Stomach (tissue), 9 donors: ENCODE data around the gene ABL1. TPM values are rescaled to one million over a fixed set of nuclear protein-coding genes. Genes with fewer than 3 reads are reported as not detected.

ENCODE experiments used
- DNase-seq, 2 donors: peaks; one replicate each; pipeline versions ENCODE4 v3.0.0 to v3.0.0-alpha.2; 2013 to 2019
- H3K27ac ChIP-seq, 5 donors: fragments of 200-600 bp in 4 of 5; sonication (generic) in 4 of 5; one replicate each; pipeline ENCODE4 v1.5.1; 2013 to 2019; ENCODE audit warnings: mild to moderate bottlenecking in 1 of 5, moderate library complexity in 1 of 5
- H3K27me3 ChIP-seq, 3 donors: fragments of 200-600 bp; sonication (generic); one replicate each; pipeline ENCODE4 v1.5.1; 2017 to 2019; ENCODE audit warnings: mixed run types in 1 of 3
- H3K36me3 ChIP-seq, 4 donors: fragments of 200-600 bp; sonication (generic); 1 replicate in 3 of 4; 2 replicates in 1 of 4; pipeline ENCODE4 v1.5.1; 2016 to 2019
- H3K4me1 ChIP-seq, 4 donors: fragments of 200-600 bp; sonication (generic); one replicate each; pipeline ENCODE4 v1.5.1; 2016 to 2019
- H3K4me3 ChIP-seq, 4 donors: fragments of 200-600 bp; sonication (generic) in 3 of 4; one replicate each; pipeline ENCODE4 v1.5.1; 2016 to 2019; ENCODE audit warnings: mild to moderate bottlenecking in 1 of 4
- H3K9me3 ChIP-seq, 4 donors: fragments of 200-600 bp; sonication (generic); one replicate each; pipeline ENCODE4 v1.5.1; 2016 to 2019
- EP300 ChIP-seq: sonication (generic); formaldehyde crosslinking; IDR thresholded peaks from one replicate; pipeline ENCODE4 v1.6.1; 2017; ENCODE audit warnings: antibody characterized with exemption
- POLR2A ChIP-seq, 4 donors: fragments of 450-650 bp; IDR thresholded peaks; one replicate each; pipeline ENCODE4 v1.6.1; 2016; ENCODE audit warnings: antibody characterized with exemption in 4 of 4, control low read depth in 2 of 4, mild to moderate bottlenecking in 1 of 4, moderate library complexity in 1 of 4
- POLR2AphosphoS5 ChIP-seq, 3 donors: sonication (generic); formaldehyde crosslinking; IDR thresholded peaks; one replicate each; pipeline ENCODE4 v1.6.1; 2016; ENCODE audit warnings: antibody characterized with exemption in 3 of 3
- WGBS, 5 donors: extraction: QIAGEN DNeasy Blood & Tissue Kit in 3 of 5; methylation state at CpG; one replicate each; pipeline versions ENCODE4 v1.1.5 to v1.1.7; 2013 to 2018; 5-methylcytosine and 5-hydroxymethylcytosine counted together
- intact Hi-C: fragments of 100-400 bp; cut with DNase I; formaldehyde crosslinking; loops from one replicate; pipeline ENCODE4 v1.15.1; 2023; ENCODE audit warnings: low total_unique reads
- polyA plus RNA-seq, 3 donors: library from polyadenylated mRNA; stranded (reverse); fragments of 200-250 nt; gene quantifications; one replicate each; pipeline ENCODE4 v1.2.3, GENCODE V29; 2013
- total RNA-seq, 5 donors: library from RNA; depleted of rRNA; stranded (reverse); fragments of >200 nt; gene quantifications; one replicate each; pipeline versions ENCODE4 v1.1.0 to v1.2.3, GENCODE V29; 2014 to 2016
- TF ChIP-seq, protein P1 (sequence below), 7 experiments: fragments of 450-650 bp in 4 of 7; fragments of 200-600 bp in 3 of 7; sonication (generic) in 3 of 7; IDR thresholded peaks; one replicate each; pipeline ENCODE4 v1.5.1; 2016 to 2019; ENCODE audit warnings: antibody characterized with exemption in 7 of 7, control low read depth in 2 of 7, mild to moderate bottlenecking in 1 of 7
- donor health status: healthy with polysubstance abuse.
- donor health status: Bipolar disorder and iron deficiency.
- donor health status: healthy.

The ABL1 gene
- total and polyA plus RNA-seq, 8 donors: 19.0 to 95.9 (median 43.8) TPM

DNA sequence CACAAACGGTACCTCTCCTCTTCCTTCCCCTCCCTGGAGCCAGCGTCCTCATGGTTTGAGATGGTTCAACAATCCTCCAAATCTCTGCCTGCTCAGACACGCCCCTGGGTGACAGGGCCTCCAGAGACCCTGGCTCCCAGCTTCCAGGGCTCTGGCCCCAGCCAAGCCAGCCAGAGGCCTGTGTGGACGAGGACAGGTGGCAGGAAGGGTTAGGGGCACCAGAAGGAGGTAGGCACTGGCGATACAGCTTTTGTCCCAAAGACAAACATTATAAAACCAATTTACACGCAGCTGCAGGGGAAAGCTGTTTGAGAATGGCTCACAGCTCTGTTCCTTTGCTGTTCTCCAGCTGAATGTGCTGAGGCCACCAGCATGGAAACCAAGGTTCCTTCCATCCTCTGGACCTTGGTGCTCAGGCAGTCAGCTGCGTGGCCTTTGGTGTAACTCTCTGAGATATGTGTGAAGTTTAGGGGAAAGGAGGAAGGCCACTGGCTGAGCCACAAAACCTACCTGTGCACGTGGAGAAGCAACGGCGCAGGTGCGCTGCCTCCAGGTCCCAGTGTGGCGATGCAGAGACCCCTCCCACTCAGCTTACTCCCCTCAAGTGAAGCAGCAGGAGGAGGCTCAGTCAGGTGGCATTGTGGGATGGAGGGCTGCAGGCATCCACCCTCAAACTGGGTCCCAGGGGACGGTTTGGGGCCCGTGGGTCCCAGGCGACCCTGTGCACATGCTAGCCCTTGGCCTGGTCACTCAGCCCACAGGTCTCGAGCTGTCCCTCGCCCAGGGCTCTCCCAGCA, 65.8 kb downstream of the ABL1 start:
- Histone ChIP-seq H3K4me3 (no peak overlapping the region), H3K9me3 (no peaks in the 10 kb centered on the region), H3K36me3 (no peaks in the 10 kb centered on the region), H3K27me3 (peaks cover 0 to 83% (median 48%) of the 10 kb centered on the region in 3 donors), H3K27ac (no peak overlapping the region), H3K4me1 (peaks cover 0 to 24% (median 5%) of the 10 kb centered on the region in 4 donors)
- 61 to 69% (median 63%) methylated on average over 11 to 17 of the region's 17 CpGs for WGBS, 5 donors
- TF ChIP-seq EP300 (no peak), POLR2A (IDR thresholded peaks at IDR 0.05) (no peak), POLR2AphosphoS5 (IDR thresholded peaks at IDR 0.05) (no peak)
- TF ChIP-seq, protein P1, sequence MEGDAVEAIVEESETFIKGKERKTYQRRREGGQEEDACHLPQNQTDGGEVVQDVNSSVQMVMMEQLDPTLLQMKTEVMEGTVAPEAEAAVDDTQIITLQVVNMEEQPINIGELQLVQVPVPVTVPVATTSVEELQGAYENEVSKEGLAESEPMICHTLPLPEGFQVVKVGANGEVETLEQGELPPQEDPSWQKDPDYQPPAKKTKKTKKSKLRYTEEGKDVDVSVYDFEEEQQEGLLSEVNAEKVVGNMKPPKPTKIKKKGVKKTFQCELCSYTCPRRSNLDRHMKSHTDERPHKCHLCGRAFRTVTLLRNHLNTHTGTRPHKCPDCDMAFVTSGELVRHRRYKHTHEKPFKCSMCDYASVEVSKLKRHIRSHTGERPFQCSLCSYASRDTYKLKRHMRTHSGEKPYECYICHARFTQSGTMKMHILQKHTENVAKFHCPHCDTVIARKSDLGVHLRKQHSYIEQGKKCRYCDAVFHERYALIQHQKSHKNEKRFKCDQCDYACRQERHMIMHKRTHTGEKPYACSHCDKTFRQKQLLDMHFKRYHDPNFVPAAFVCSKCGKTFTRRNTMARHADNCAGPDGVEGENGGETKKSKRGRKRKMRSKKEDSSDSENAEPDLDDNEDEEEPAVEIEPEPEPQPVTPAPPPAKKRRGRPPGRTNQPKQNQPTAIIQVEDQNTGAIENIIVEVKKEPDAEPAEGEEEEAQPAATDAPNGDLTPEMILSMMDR (IDR thresholded peaks at IDR 0.05): no peak
- intact Hi-C loops: no loop called here
- no peak for DNase-seq

DNA sequence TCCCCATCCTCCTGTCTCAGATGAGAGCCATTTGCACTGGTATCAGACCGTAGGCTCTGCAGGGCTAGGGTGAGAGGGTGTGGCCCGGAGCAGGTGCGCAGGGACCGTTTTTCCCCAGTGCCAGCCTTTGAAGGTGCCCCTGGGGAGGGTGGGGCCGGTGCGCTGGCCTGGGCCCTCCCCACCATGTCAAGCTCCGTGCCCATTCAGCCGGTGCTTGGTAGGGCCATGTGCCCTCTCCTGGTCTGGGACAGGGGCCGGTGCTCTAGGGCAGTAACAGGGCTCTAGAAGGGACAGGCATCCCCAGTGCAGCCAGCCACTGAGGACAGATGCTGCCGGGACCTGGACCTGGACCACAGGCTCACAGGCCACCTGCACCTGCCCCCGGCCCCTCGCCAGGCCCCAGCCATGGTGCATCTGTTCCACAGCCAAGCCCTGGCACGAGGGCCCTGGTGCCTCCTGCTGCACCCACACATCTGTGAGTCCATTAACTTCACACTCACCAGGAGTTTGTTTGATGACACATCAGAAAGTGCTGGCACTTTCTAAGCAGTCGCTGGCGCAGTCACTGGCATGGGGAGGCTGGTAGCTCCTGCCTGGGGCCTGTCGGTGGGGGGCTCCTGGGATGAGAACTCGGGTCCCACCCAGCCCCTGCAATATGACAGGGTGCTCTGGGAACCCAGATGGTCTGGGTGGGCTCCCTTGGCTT, 66.6 kb downstream of the ABL1 start:
- Histone ChIP-seq H3K36me3 (no peaks in the 10 kb centered on the region), H3K4me3 (no peak overlapping the region), H3K27ac (no peak overlapping the region), H3K4me1 (peaks cover 0 to 16% (median 4%) of the 10 kb centered on the region in 4 donors), H3K9me3 (no peaks in the 10 kb centered on the region), H3K27me3 (peaks cover 0 to 89% (median 48%) of the 10 kb centered on the region in 3 donors)
- no peak for TF ChIP-seq POLR2A (IDR thresholded peaks at IDR 0.05)
- TF ChIP-seq, protein P1 (IDR thresholded peaks at IDR 0.05): no peak
- TF ChIP-seq EP300: no peak
- no peak for TF ChIP-seq POLR2AphosphoS5 (IDR thresholded peaks at IDR 0.05)
- intact Hi-C loops: no loop called here
- WGBS, 5 donors: 65 to 77% (median 68%) methylated on average over 6 to 17 of the region's 17 CpGs
- no peak for DNase-seq

DNA sequence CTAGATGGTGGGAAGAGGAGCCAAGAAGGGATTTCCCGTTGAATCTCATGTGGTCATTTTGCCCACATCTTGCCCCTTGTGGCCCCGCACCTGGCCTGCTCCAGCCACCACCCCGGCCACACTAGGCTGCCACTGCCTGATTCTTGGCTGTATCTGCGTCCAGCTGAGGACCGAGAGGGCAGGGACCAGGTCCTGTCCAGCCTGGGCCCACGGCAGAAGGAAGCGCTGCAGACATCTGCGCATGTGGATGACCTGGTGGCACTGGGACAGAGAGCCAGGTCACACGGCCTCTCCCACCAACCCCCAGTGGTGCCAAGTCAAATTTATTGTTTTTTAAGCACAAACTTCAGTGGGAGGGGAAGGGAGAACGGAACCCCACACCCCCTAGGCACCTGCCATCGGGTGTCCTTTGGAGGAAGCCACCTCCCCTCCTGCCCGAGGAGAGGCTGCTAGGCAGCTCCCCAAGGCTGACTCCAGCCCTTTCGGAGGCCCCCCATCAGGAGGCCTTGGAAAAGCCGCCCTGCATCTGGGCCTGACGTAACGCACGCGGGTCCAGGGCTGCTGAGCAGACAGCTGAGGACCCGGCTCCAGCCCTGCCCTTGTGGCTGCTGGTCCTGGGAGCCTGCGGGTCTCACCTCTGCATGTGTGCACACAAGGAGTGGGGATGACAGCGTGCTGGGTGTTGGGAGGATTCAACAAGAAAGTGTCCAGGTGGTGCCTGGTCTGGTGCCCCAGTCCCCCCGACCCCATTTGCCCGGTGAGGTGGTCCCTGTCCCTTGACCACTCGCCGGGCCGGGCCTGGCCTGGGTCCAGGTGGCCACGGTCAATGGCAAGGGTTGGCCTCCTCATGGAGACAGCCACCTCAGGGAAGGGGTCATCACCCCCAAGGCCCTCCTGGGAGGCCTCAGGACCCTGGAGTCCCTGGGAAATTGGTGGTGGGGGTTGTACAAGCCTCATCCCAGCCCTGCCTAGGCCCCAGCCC, 67.4 kb downstream of the ABL1 start:
- peaks cover 0 to 84% (median 45%) of the 10 kb centered on the region in 3 donors for H3K27me3 ChIP-seq
- intact Hi-C loops: no loop called here
- H3K36me3 ChIP-seq: no peaks in the 10 kb centered on the region
- no peak overlapping the region for H3K4me3 ChIP-seq
- DNase-seq: no peak
- 73 to 82% (median 79%) methylated on average over 17 to 27 of the region's 27 CpGs for WGBS, 5 donors
- H3K27ac ChIP-seq: no peak overlapping the region
- H3K9me3 ChIP-seq: no peaks in the 10 kb centered on the region
- peaks cover 0 to 15% (median 4%) of the 10 kb centered on the region in 4 donors for H3K4me1 ChIP-seq
- TF ChIP-seq, protein P1 (IDR thresholded peaks at IDR 0.05): no peak
- TF ChIP-seq POLR2AphosphoS5 (IDR thresholded peaks at IDR 0.05) (no peak), EP300 (no peak), POLR2A (IDR thresholded peaks at IDR 0.05) (no peak)
